HG03064 (cell line): ENCODE measurements around the gene LCLAT1.
"Not testable (repeated sequence)": the region's sequence is repeated elsewhere in the genome, so short reads cannot be mapped to it uniquely, and the experiment has no call there.

Experiments used
- ATAC-seq: cut with Tn5 transposase; IDR thresholded peaks from one replicate; pipeline ENCODE4 v1.9.1; 2021; ENCODE audit warnings: low read depth; ENCODE audit not compliant: unreplicated experiment

Gene LCLAT1

DNA sequence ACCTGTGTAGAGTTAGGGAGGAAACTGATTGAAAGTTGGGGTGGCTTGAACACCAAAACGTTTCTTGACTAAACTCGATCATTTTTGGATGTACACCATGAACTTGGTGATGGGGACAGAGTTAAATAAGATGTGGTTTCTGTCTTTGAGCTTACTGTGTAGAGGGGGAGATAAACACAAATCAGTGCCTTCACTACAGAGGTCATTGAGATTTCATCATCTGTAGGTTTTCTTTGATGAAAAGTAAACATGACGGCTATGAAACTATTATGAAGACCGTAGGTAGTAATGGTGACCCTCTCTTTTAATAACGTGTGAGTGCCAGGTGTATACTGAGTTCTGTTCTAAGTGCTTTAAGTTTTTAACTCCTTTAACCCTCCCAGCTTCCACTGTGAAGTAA lies 6.5 kb downstream of the LCLAT1 start:
- no peak for ATAC-seq

DNA sequence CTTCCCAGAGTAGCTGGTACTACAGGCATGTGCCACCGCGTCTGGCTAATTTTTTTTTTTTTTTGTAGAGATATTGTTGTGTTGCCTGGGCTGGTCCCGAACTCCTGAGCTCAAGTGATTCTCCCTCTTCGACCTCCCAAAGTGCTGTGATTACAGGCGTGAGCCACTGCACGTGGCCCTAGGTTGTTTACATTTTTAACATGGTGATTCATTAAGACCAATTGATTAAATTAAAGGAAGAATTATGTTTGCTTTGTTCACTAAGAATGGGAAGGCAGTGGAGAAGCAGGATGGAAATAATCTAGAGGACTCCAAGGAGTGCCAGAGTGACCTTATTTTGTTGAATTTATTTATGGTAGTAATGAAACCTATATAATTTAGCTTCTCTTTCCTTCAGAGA lies 7.5 kb downstream of the LCLAT1 start:
- no peak for ATAC-seq

DNA sequence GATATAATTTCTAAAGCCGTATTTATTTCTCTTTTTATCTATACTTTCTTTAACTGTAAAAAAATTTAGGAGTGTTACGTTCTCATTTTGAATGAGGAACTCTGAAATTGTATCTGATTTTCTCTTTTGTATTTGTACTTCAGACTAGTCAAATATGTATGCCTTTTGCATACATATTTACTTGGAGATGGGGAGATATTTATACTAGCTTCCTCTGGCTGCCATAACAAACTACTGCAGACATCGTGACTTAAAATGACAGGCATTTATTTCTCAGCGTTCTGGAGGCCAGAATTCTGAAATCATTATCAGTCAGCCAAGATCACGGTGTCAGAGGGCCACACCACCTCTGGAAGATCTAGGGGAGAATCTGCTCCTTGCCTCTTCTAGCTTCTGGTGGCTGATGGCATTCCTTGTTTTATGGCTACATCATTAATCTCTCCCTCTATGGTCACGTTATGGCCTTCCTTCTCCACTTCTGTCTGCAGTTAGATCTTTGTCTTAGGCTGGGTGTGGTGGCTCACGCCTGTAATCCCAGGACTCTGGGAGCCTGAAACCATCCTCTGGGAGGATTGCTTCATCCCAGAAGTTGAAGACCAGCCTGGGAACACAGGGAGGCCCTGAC lies 8.2 kb downstream of the LCLAT1 start:
- ATAC-seq = no peak

DNA sequence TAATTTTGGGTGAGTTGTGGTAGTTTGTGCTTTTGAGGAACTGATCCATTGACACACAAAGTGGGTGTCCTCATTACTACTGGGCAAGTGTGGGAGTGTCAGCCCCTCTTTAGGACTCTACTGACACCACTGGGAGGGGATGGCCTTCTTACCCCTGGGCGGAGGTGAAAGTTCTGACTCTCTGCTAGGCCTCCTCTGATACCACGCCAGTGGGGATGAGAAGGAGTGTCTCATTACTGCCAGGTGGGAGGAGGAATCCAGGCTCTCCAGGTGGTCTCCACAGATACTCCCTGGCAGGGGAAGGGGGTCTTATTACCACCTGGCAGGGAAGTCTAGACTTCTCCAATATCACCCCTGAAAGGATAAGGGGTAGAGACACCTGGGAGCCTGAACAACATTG lies 9.1 kb downstream of the LCLAT1 start:
- no peak for ATAC-seq

DNA sequence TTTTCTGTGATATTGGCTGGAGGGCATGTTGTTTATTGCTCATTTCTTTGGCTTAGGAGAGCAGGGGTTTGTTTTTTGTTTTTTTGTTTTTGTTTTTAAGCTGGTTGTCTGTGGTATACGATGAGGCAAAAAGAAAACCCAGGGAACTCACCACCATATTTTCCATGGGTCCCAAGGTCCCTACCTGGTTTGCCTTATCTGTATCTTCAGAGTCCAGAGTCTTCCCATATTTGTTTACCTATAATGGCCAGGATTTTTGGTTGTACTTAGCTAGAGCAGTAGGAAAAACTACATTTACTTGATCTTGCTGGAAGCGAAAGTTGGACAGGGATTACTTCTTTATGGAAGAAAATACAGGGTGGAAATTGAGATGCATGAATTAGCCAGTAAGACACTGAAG lies 9.5 kb downstream of the LCLAT1 start:
- no peak for ATAC-seq

DNA sequence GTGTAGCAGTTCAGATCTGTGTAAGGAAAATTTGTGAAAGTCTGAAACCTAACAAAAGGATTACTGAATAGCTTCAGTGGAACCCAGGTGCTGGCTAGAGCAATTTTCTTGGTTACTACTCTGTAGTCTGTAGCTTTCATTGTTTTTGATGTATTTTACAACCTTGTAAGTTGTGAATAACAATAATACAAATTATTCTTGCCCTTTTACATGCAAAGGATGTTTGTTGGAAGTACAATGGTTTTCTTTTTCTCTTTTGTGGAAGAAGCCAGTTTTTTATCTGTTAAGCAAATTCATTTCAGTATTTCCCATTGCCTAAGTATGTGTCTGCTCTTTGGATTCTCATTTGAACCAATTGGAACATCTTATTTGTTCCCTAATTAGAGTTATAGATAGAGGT lies 10.2 kb downstream of the LCLAT1 start:
- no peak for ATAC-seq

DNA sequence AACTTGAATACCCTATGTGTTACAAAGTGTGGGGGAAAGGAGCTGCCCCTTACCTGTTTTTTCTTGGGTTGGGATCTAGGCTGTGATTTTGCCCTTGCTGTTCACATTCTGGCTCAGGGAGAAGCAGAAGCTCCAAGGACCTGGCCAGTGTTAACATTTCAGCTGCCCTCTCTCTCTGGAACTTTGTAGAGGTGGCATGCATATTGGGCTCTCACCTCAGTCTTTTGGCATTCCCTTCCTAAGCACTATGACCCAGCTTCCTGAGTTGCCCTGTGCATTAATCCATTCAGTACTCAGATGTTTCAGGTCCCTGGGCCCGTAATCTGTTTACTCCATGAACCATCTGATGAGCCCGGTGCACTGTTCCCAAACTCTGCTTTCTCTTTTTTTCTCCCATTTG lies 12.1 kb downstream of the LCLAT1 start:
- ATAC-seq = no peak

DNA sequence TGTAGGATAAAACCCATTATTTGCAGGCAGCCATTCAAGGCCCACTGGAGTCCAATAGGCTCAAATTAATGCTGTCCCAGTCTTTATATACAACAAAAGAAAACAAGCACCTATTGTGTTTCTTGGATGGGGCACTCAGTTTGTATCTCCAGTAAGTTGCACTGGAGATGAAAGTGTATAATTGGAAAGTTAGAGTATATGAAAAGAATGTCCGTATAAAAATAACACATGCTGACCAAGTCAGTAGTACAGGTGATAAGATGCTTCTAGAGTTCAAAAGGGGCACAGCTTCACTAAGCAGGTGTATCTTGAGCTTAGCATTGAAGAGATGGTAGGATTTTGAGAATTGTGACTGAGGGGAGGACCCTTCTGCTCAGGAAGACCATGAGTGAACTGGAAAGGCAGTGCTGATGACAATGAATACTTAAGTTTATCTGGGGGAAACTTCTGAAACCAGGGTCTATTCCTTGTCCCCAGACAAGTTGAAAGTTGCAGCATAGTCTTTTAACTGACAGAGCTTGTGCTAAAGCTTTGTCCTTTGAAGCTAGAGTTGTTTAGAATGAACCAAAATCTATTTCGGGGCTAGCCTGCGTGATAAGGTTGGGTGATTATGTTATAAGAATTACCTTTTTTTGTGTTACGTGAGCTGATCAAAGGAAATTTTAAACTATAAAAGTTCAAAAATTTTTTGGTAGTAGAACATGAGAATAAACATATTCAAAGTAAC lies 15.2 kb downstream of the LCLAT1 start:
- no peak for ATAC-seq

DNA sequence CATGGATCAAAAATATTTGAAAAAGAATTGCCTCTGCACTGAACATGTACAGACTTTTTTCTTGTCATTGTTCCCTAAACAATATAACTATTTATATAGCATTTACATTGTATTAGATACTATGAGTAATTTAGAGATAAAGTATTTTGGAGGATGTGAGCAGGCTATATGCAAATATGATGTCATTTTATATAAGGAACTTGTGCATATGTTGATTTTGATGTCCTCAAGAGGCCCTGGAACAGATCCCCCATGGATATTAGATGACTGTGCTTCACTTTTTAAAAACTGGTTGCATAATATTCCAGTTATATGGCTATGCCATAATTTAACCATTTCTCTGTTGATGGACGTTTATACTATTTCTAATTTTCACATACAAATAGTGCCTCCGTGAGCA lies 16.5 kb downstream of the LCLAT1 start:
- ATAC-seq = no peak

DNA sequence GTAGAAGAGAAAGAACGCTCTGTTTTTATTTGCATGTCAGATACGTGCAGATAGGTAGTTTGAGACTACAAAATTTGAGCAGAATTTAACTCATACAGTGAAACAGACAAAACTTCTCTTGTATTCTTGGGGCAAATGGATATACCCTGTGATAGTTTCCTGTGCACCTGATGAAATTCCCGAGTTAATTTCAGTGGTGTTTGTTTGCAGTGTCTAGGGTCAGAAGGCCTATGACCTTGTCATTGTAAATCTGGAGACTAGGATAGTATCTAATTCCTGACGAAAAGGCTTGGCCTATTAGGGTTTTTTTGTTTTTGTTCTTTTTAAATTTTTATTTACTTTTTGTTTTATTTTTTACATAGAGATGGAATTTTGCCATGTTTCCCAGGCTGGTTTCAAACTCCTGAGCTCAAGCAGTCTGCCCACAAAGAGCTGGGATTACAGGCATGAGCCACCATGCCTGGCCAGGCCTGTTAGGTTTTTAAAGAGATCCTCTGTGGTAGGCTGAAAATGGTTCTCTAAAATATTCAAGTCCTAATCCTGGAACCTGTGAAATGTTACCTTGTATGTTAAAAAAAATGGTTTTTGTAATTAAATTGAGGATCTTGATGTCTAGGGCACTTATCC lies 17.6 kb downstream of the LCLAT1 start:
- ATAC-seq = no peak

DNA sequence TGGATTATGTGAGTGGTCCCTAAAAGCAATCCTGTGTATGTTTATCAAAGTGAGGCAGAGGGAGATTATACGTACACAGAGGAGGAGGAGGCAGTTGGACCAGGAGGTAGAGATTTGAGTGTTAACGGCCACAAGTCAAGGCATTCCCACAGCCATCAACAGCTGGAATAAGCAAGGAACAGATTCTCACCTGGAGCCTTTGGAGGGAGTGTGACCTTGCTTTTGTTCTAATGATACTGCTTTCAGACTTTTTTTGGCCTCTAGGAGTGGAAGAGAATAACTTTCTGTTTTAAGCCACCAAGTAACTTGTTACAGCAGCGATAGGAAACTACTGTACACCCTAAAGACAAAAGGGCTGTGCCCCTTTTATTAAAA lies 18.1 kb downstream of the LCLAT1 start:
- no peak for ATAC-seq

DNA sequence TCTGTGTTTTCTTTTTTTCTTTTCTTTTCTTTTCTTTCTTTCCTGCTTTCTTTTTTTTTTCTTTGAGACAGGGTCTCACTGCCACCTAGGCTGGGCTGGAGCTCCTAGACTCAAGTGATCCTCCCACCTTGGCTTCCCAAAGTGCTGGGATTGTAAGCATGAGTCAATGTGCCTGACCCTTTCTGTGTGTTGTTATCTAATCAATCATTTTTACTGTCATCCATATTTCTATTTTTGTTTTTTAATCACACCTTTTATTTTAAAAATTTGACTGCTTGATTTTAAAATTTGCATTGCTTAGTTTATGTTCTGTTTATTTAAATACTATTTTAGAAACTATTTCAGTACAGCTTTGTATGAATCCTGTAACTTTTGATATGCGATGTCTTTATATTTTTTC lies 19.2 kb downstream of the LCLAT1 start:
- ATAC-seq = no peak

DNA sequence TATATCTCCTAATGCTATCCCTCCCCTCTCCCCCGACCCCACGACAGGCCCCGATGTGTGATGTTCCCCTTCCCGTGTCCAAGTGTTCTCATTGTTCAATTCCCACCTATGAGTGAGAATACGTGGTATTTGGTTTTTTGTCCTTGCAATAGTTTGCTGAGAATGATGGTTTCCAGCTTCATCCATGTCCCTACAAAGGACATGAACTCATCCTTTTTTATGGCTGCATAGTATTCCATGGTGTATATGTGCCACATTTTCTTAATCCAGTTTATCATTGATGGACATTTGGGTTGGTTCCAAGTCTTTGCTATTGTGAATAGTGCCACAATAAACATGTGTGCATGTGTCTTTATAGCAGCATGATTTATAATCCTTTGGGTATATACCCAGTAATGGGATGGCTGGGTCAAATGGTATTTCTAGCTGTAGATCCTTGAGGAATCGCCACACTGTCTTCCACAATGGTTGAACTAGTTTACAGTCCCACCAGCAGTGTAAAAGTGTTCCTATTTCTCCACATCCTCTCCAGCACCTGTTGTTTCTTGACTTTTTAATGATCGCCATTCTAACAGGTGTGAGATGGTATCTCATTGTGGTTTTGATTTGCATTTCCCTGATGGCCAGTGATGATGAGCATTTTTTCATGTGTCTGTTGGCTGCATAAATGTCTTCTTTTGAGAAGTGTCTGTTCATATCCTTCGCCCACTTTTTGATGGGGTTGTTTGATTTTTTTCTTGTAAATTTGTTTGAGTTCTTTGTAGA lies 20.2 kb downstream of the LCLAT1 start:
- ATAC-seq = not testable (repeated sequence)

DNA sequence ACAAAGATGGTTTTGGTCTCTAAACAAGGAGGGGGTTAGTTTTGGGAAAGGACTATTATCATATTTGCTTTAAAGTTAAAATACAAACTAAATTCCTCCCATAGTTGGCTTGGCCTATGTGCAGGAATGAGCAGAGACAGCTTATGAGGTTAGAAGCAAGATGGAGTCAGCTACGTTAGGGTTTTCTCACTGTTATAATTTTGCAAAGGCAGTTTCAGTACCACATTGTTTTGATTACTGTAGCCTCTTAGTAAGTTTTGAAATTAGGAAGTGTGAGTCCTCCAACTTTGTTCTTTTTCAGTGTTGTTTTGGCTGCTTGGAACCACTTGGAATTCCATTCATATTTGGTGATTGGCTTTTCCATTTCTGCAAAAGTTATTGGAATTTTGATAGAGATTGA lies 23.4 kb downstream of the LCLAT1 start:
- ATAC-seq = no peak

DNA sequence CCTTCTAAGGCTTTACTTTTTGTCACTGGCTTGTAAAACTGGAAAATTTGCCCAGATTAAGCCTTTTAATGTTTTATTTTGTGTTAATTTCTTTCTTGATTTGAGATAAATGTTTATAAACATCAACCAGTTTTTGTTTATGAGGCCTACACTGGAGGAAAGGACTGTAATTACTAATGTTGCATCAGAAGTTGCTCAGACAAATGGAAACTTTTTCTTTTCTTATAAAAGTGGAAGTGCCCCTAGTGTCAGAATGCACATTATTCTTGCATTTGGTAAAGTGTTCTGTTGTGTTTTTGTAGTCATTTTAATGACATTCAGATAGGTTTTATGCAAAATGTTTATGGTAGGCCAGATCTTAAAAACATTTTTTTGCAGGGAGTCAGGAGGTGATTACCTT lies 25.3 kb downstream of the LCLAT1 start:
- no peak for ATAC-seq

DNA sequence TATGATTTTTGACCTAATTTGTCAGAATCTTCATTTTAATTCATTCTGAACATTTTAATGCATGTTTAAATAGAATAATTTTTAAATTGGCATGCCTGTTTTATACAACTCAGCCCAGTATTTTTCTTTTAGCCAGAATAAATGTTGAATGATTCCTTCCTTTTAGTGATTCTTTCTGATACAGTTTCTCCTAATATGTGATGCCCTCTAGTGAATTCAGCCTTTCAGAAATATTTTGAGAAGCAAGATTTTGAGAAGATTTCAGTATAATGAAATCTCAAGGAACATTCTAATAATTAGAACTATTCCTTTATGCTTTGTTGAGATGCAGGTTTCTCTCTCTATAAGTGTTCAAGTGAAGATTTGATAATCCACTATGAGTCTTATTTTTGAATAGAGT lies 28.5 kb downstream of the LCLAT1 start:
- ATAC-seq = no peak

DNA sequence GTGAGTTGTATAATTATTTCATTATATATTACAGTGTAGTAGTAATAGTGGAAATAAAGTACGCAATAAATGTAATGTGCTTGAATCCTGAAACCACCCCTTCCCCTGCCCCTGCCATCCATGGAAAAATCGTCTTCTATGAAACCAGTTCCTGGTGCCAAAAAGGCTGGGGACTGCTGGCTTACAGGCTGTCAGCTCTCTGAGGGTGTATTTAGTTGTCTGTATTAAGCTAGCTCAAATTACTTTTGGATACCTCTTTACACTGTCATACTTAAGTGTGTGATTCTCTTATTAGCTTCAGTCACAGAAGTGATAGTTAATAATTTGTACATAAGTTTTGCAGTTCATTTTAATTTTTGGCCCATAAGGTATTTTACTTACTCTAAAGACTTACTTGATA lies 29.6 kb downstream of the LCLAT1 start:
- ATAC-seq = no peak

DNA sequence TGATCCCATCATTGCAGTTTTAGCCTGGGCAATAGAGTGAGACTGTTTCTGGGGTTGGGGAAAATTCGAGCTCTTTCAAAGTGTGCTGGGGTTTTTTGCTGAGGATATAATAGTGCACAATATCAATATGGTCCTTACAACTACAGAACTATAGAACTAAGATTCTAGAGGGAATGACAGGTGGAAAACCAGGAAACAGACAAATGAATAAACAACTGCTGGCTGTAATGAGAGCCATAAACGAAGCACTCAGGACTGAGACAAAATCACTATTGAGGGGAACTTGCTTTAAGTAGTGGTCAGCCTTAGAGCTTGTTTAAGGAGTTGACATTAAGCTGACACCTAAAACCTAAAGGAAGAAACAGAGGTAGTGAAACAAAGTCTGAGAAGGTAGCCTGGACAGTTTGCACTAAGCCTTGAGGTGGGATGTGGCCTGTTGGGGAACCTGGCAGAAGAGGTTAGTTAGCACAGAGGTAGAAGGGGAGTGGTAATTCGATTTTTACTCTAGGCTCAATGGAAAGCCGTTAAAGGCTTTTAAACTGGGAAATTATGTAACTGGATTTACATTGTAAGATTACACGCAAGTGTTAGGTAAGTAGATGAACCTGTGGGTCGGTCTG lies 33.8 kb downstream of the LCLAT1 start:
- no peak for ATAC-seq

DNA sequence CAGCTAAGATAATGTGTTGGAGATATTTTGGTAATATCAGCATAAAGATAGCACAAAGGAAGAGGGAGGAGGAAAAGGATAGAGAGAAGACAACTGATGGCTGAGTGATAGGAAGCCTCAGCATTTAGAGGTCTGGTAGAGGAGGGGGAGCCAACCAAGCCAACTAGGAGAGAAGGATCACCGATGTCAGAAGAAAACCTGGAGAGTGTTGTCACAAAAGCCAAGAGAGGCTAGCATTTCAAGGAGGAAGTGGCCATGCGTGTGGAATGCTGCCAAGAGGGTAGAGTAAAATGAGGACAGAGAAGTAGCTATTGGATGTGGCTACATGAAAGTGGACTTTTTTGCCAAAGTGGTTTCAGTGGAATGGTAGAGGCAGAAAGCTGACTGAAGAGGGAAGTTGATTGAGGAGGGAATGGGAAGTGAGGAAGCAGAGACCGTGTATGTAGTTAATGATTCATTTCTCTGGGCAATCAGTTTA lies 34.3 kb downstream of the LCLAT1 start:
- ATAC-seq = no peak

DNA sequence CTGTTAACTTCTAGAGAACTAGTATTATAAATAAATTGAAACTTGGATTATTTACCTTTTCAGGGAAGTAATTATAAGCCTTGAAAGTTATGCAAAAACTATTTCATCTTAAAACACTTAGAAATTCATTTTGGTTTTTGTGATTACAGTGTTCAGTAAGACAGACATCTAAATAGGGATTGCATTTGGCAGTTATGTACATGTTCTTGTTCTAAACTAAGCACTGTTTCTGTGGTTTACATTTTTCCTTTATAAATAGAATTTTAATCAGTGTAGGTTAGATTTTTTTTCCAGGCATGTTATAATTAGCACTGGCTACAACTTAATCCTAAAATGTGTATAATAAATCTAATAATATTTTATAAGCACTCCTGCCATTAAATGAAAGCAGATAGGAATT lies 35.0 kb downstream of the LCLAT1 start:
- no peak for ATAC-seq

DNA sequence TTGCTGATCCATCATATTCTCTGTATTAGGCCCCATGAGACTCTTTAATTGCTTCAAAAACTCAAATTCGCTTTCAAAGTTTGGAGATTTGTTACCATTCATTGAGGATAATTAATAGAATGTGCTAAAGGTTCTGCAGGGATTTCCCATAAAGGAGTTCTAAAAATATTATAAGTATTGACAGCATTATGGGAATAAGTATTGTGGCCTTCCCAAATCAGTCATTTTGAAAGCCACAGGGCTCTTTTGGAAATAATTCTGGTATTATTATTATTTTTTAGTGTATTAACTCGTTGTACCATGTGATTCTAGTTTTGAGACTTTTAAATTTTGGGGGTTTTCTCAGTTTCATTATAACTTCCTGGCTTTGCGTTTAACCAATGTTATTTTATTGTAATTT lies 37.1 kb downstream of the LCLAT1 start:
- no peak for ATAC-seq
